ENCODE measurements around the gene CHD2.

CHD2 gene

DNA sequence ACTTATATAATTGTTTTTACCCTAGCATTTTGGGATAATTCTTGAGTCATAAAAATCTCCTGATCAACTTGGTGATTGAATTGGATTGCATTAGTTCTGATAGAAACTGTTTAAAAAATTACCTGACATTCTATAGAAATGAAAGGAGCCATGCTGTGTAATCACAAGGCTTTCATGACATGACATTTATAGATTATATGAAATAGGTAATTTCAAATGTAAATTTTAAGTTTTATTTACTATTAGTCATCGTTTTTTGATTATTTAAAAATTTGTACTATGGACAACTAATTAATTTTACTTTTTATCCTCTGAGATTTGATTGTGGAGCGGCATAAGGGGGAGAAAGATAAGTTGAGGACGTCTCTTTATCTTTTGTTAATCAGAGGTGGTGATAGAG lies 12.3 kb upstream of the CHD2 start:
- peaks cover 92% of the 10 kb centered on the region for H3K36me3 ChIP-seq
- no peaks in the 10 kb centered on the region for H3K9me3 ChIP-seq (ENCODE audit: severe bottlenecking)
- TF ChIP-seq, protein P1, sequence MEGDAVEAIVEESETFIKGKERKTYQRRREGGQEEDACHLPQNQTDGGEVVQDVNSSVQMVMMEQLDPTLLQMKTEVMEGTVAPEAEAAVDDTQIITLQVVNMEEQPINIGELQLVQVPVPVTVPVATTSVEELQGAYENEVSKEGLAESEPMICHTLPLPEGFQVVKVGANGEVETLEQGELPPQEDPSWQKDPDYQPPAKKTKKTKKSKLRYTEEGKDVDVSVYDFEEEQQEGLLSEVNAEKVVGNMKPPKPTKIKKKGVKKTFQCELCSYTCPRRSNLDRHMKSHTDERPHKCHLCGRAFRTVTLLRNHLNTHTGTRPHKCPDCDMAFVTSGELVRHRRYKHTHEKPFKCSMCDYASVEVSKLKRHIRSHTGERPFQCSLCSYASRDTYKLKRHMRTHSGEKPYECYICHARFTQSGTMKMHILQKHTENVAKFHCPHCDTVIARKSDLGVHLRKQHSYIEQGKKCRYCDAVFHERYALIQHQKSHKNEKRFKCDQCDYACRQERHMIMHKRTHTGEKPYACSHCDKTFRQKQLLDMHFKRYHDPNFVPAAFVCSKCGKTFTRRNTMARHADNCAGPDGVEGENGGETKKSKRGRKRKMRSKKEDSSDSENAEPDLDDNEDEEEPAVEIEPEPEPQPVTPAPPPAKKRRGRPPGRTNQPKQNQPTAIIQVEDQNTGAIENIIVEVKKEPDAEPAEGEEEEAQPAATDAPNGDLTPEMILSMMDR (IDR thresholded peaks at IDR 0.05; ENCODE audit: low read depth, low read length), result no peak
- DNase-seq, result no peak
- H3K27ac ChIP-seq, result no peak overlapping the region
- H3K4me3 ChIP-seq (ENCODE audit: low read depth, low read length), result no peak overlapping the region
- no peaks in the 10 kb centered on the region for H3K27me3 ChIP-seq (ENCODE audit: insufficient read depth, low read depth, severe bottlenecking)

DNA sequence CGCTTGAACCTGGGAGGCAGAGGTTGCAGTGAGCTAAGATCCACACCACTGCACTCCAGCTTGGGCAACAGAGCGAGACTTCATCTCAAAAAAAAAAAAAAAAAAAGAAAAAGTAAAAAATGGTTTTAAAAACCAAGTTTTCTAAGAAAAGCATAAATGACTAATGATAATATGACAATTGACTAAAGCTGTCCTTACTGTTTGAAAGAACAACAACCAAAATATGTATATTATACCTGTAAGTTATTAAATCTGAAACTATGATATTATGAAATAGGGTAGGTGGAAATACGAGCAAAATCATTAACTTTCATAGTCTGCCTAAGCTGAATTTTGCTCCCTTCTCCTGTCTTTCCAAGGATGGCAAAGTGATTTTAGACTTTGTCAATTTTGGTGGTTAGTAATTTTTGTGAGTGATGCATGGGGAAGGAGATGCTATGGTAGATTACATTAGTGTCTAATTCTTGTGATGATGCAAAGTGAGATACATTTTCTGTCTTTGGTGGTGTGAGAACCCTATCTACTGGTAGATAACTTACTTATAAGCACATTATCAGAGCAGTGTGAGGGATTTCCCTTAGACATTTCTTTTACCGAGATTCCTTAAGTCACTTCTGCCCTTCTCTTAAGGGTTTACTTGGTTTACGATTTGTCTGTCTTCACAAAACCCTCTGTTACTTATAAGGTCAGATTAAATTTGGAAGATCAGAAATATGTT lies 10.6 kb upstream of the CHD2 start:
- Histone ChIP-seq H3K9me3 (ENCODE audit: severe bottlenecking) (no peaks in the 10 kb centered on the region), H3K36me3 (peaks cover 93% of the 10 kb centered on the region), H3K4me3 (ENCODE audit: low read depth, low read length) (no peak overlapping the region), H3K27ac (no peak overlapping the region), H3K27me3 (ENCODE audit: insufficient read depth, low read depth, severe bottlenecking) (no peaks in the 10 kb centered on the region)
- DNase-seq, result no peak
- TF ChIP-seq, protein P1 (IDR thresholded peaks at IDR 0.05; ENCODE audit: low read depth, low read length), result no peak

DNA sequence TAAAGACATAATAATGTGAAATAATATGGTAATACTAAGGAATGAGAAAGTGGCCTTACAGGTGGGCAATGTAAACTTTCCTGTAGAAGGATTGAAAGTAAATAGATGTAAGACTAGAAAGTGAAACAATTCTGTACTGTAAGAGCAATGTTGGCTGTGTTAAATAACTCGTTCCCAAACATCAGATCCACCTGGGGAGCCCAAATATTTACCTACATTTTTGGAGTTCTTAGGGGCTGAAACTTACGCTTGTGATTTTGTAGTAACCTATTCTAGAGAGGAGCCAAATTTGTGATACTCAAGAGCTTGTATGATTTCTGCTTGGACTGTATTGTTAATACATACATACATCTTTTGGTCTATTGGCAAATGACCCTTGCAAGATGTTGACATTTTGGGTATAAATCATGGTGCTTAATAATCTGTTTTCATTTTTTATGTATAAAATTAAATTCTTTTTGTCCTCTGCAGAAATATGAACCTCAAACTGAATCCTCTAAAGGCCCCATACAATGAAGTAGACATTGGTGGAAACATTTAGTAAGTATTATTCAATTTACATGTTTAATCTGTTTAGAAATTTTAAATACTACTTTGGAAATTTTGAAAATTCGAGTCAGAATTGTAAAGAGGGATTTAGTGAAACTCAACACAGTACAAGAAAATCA lies 8.5 kb upstream of the CHD2 start:
- Histone ChIP-seq H3K4me3 (ENCODE audit: low read depth, low read length) (no peak overlapping the region), H3K27me3 (ENCODE audit: insufficient read depth, low read depth, severe bottlenecking) (no peaks in the 10 kb centered on the region), H3K36me3 (peaks cover 89% of the 10 kb centered on the region), H3K27ac (no peak overlapping the region), H3K9me3 (ENCODE audit: severe bottlenecking) (no peaks in the 10 kb centered on the region)
- TF ChIP-seq, protein P1 (IDR thresholded peaks at IDR 0.05; ENCODE audit: low read depth, low read length), result no peak
- no peak for DNase-seq

DNA sequence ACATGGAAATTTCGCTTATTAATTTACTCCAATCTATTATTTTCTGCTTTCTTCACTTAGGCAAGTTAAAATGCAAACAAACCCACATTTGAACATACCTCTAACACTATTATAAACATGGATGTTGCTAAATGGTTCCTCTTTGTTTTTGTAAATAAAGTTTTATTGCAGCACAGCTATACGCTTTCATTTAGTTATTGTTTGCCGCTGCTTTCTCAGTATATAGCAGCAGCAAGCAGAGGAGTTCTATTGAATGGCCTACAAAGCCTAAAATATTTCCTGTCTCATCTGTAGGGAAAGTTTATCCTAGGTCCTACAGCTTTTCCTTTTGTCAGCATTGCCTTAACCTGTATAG lies 7.9 kb upstream of the CHD2 start:
- Histone ChIP-seq H3K4me3 (ENCODE audit: low read depth, low read length) (no peak overlapping the region), H3K36me3 (peaks cover 85% of the 10 kb centered on the region), H3K27ac (no peak overlapping the region), H3K27me3 (ENCODE audit: insufficient read depth, low read depth, severe bottlenecking) (no peaks in the 10 kb centered on the region), H3K9me3 (ENCODE audit: severe bottlenecking) (no peaks in the 10 kb centered on the region)
- DNase-seq, result no peak
- TF ChIP-seq, protein P1 (IDR thresholded peaks at IDR 0.05; ENCODE audit: low read depth, low read length), result no peak

DNA sequence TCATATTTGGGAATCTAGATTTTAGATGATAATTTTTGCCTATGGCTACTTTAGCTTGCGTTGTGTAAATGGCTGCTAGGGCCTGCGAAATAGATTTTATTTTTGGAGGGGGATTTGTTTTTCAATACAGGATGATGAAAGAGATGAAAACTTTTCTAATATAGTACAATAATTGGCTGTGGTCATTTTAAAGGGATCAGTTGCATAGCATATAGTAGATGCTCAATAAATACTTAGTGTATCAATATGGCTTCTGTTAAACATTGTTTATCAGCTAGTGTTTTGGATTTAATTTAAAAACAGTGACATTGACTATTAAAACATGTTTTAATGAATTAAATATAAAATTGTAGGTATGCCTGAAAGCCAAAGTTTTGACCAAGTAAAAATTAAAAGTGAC lies 6.9 kb upstream of the CHD2 start:
- no peaks in the 10 kb centered on the region for H3K9me3 ChIP-seq (ENCODE audit: severe bottlenecking)
- H3K27ac ChIP-seq, result no peak overlapping the region
- TF ChIP-seq, protein P1 (IDR thresholded peaks at IDR 0.05; ENCODE audit: low read depth, low read length), result no peak
- peaks cover 84% of the 10 kb centered on the region for H3K36me3 ChIP-seq
- no peak overlapping the region for H3K4me3 ChIP-seq (ENCODE audit: low read depth, low read length)
- DNase-seq, result no peak
- no peaks in the 10 kb centered on the region for H3K27me3 ChIP-seq (ENCODE audit: insufficient read depth, low read depth, severe bottlenecking)

Data from WERI-Rb-1 (cell line).